Lower leg skin (tissue), 4 donors: ENCODE results near the gene MTRR. TPM values are rescaled to one million over a fixed set of nuclear protein-coding genes. Genes with fewer than 3 reads are reported as not detected.

Experiments used
- DNase-seq, 2 donors: peaks; one replicate each; pipeline ENCODE4 v3.0.0-alpha.2; 2019; ENCODE audit warnings: low spot score in 2 of 2
- H3K4me3 ChIP-seq: fragments of 200-600 bp; sonication (generic); 2 replicates; pipeline ENCODE4 v1.5.1; 2017; ENCODE audit warnings: mild to moderate bottlenecking, low read depth; ENCODE audit not compliant: poor library complexity, severe bottlenecking
- POLR2A ChIP-seq, 2 donors: fragments of 450-650 bp; IDR thresholded peaks; one replicate each; pipeline ENCODE4 v1.6.1; 2016 to 2017; ENCODE audit warnings: antibody characterized with exemption in 2 of 2, mild to moderate bottlenecking in 1 of 2, moderate library complexity in 1 of 2
- WGBS, 2 donors: methylation state at CpG; one replicate each; pipeline ENCODE4 v1.1.5; 2018; 5-methylcytosine and 5-hydroxymethylcytosine counted together
- intact Hi-C: fragments of 100-400 bp; cut with DNase I; formaldehyde crosslinking; loops from one replicate; pipeline ENCODE4 v1.15.0; 2023; ENCODE audit warnings: low total_unique reads
- total RNA-seq, 4 donors: library from RNA; depleted of rRNA; stranded (reverse); fragments of >200 nt; gene quantifications; one replicate each; pipeline ENCODE4 v1.1.0, GENCODE V29; 2016
- TF ChIP-seq, protein P1 (sequence below), 3 donors: fragments of 450-650 bp; IDR thresholded peaks; one replicate each; pipeline ENCODE4 v1.5.1; 2016; ENCODE audit warnings: antibody characterized with exemption in 3 of 3, mild to moderate bottlenecking in 3 of 3, moderate library complexity in 2 of 3

MTRR gene
- total RNA-seq, 4 donors from 2014 or later: 22.6 to 45.4 (median 30.5) TPM

DNA sequence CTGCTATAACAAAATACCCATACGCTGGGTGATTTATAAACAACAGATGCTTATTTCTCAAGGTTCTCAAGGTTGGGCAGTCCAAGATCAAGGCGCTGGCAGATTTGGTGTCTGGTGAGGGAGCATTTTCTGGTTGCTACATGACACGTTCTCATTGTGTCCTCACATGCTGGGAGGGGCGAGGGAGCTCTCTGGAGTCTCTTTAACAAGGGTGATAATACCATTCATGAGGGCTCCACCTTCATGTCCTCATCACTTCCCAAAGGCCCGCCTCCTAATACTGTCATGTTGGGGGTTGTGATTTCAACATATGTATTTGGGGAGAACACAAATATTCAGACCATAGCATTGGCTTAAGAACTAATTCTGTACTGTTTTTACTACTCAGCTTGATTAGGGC is 22.6 kb upstream of the MTRR start:
- TF ChIP-seq POLR2A (IDR thresholded peaks at IDR 0.05): no peak
- TF ChIP-seq, protein P1, sequence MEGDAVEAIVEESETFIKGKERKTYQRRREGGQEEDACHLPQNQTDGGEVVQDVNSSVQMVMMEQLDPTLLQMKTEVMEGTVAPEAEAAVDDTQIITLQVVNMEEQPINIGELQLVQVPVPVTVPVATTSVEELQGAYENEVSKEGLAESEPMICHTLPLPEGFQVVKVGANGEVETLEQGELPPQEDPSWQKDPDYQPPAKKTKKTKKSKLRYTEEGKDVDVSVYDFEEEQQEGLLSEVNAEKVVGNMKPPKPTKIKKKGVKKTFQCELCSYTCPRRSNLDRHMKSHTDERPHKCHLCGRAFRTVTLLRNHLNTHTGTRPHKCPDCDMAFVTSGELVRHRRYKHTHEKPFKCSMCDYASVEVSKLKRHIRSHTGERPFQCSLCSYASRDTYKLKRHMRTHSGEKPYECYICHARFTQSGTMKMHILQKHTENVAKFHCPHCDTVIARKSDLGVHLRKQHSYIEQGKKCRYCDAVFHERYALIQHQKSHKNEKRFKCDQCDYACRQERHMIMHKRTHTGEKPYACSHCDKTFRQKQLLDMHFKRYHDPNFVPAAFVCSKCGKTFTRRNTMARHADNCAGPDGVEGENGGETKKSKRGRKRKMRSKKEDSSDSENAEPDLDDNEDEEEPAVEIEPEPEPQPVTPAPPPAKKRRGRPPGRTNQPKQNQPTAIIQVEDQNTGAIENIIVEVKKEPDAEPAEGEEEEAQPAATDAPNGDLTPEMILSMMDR (IDR thresholded peaks at IDR 0.05): no peak
- intact Hi-C loops: no loop called here
- 82 to 92% methylated on average over 5 of the region's 5 CpGs for WGBS, 2 donors
- no peak overlapping the region for H3K4me3 ChIP-seq
- DNase-seq: no peak

GRCh38 chr5:7848296-7848695 is 20.7 kb upstream of the MTRR start:
- WGBS, 2 donors: 73 to 78% methylated on average over 2 of the region's 2 CpGs
- H3K4me3 ChIP-seq: no peak overlapping the region
- no peak for TF ChIP-seq POLR2A (IDR thresholded peaks at IDR 0.05)
- TF ChIP-seq, protein P1 (IDR thresholded peaks at IDR 0.05): no peak
- intact Hi-C loops: no loop called here
- DNase-seq: no peak

DNA sequence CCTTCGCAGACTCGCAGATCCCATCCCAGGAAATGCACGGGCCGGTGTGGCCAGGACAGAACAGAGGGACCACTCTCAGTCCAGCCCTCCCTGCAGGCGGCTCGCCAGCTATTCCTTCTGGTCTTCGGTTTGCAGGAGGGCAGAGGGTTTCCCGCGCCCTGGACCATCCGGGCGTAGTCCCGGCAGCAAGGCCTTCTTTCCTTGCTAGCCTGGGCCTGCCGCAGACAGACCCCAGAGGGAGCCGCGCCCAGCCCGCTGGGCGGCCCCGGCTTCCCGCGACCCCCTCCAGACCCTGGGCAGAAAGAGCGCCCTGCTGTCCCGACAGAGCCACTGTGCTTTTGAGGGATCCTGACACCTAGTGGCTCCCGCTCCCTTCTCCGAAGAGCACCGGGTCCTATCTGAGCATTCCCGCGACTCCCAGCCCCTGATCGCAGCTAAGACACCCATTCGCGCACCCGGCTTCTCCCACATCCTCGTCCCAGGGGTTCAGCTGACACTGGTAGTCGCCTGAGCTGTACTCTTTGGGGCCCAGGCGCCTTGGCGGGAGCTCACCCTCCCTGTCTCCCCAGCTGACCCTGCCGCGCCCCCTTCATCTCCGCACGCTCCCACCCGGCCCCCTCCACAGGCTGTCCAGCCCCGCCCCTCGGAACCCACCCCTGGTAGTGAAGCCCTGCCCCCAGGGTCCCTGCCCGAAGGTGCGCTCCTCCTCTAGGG is 19.1 kb upstream of the MTRR start:
- intact Hi-C loops: no loop called here
- TF ChIP-seq, protein P1 (IDR thresholded peaks at IDR 0.05): no peak
- no peak for TF ChIP-seq POLR2A (IDR thresholded peaks at IDR 0.05)
- WGBS, 2 donors: 5 to 7% methylated on average over 31 to 35 of the region's 44 CpGs
- peak in 1 of 2 donors; percentile 91 for DNase-seq
- no peak overlapping the region for H3K4me3 ChIP-seq

- TF ChIP-seq, protein P1 (IDR thresholded peaks at IDR 0.05): no peak
- TF ChIP-seq POLR2A (IDR thresholded peaks at IDR 0.05): no peak
- WGBS, 2 donors: 4 to 13% methylated on average over 20 to 37 of the region's 76 CpGs
- no peak within 1 kb of the TSS for H3K4me3 ChIP-seq
- intact Hi-C loops: no loop called here
- no peak for DNase-seq
These were observed 18.3 kb upstream of the MTRR start, which contains the start of gene CFAP90 for GRCh38 chr5:7850395-7851239. CFAP90 (minus strand) TSS chr5:7851133; CDS start chr5:7851021, 112 bp downstream.

DNA sequence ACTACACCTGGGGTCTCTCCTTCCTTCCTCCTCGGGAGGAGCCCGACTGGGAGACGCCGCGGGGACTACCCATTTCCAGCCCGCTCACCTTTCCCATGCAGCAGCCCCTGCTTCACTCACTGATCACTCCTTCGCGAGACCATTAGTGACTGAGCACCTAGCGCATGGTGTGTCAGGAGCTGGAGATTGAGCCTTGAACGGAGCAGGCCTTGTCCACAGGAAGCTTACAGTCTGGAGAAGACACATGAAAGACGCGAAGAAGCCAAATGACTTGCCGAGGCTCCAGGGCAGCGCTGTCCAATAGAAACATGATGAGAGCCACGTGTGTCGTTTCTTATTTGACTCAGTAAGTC is 17.7 kb upstream of the MTRR start:
- TF ChIP-seq POLR2A (IDR thresholded peaks at IDR 0.05): no peak
- TF ChIP-seq, protein P1 (IDR thresholded peaks at IDR 0.05): no peak
- intact Hi-C loops: no loop called here

More for the DNA sequence above, 17.7 kb upstream of the MTRR start:
- DNase-seq: no peak
- H3K4me3 ChIP-seq: no peak overlapping the region
- WGBS, 2 donors: 58 to 66% methylated on average over 16 of the region's 16 CpGs
